ENCODE data around the gene ACCS. TPM values are rescaled to one million over a fixed set of nuclear protein-coding genes. Genes with fewer than 3 reads are reported as not detected.

ACCS gene
- total and polyA plus RNA-seq, 9 of the 15 experiments (the other 6 are each of a cell fraction or from before 2014, with no cell fraction given): 4.2 to 25.9 (median 16.3) TPM

- Histone ChIP-seq H3K27ac (ENCODE audit: extremely low read depth, low read depth, low read length) (no peak overlapping the region), H3K36me3 (ENCODE audit: control insufficient read depth, insufficient read depth, low read length) (no peaks in the 10 kb centered on the region), H4K20me1 (replicated peaks; ENCODE audit: control insufficient read depth, insufficient read depth, low read length) (no peaks in the 10 kb centered on the region), H3K4me3 (no peak overlapping the region), H3K9me1 (ENCODE audit: control insufficient read depth, insufficient read depth, low read length) (no peaks in the 10 kb centered on the region), H2AFZ (ENCODE audit: low read depth, low read length) (no peak overlapping the region), H3K4me2 (ENCODE audit: insufficient read depth, low read length) (no peak overlapping the region), H3K79me2 (ENCODE audit: control insufficient read depth, insufficient read depth, low read length) (no peaks in the 10 kb centered on the region), H3K9ac (ENCODE audit: insufficient read depth in 1 of 2, low read depth in 2 of 2, low read length in 2 of 2) (no peak overlapping the region), H3K4me1 (replicated peaks in 1 of 2; ENCODE audit: control insufficient read depth in 2 of 2, insufficient read depth in 2 of 2, low read length in 2 of 2) (peaks cover 0 to 2% of the 10 kb centered on the region in 2 experiments; a peak in 3 of 5 replicates), H3K9me3 (replicated peaks; ENCODE audit: control insufficient read depth, insufficient read depth, low read depth, low read length) (no peaks in the 10 kb centered on the region), H3K27me3 (ENCODE audit: control insufficient read depth in 2 of 2, insufficient read depth in 2 of 2, low read length in 2 of 2) (peaks cover 15 to 20% of the 10 kb centered on the region in 2 experiments; a peak in 4 of 5 replicates)
- CTCF ChIA-PET (ENCODE audit: low intra/inter-chr PET ratio): no interaction called here
- in situ Hi-C loops (cut with MboI): no loop called here
- no TSS peak for BruUV-seq (replicated peaks)
- TF ChIP-seq FOSL1 (tag; conservative IDR thresholded peaks at IDR 0.05) (0 out of 2 replicates have a peak, but pooled peaks have one; percentile 1), ZBTB8A (IDR thresholded peaks at IDR 0.05; ENCODE audit: partially characterized antibody) (no peak)
- intact Hi-C loops (cut with micrococcal nuclease): no loop called here
- FAIRE-seq: no peak
- POLR2A ChIA-PET: no interaction called here
- no peak for ATAC-seq
- WGBS (ENCODE audit: insufficient coverage, low coverage, missing lambda C conversion rate): 3% methylated on average over 5 of the region's 5 CpGs
- DNase-seq (ENCODE audit: extremely low read depth in 1 of 4, low spot score in 3 of 4): no peak
Observed at GRCh38 chr11:44030996-44031395, 35.1 kb upstream of the ACCS start.

GRCh38 chr11:44031549-44031948 lies 34.5 kb upstream of the ACCS start:
- FAIRE-seq: no peak
- POLR2A ChIA-PET: no interaction called here
- in situ Hi-C loops (cut with MboI): no loop called here

More at GRCh38 chr11:44031549-44031948, 34.5 kb upstream of the ACCS start:
- H3K9ac ChIP-seq (ENCODE audit: insufficient read depth in 1 of 2, low read depth in 2 of 2, low read length in 2 of 2): no peak overlapping the region
- H3K4me2 ChIP-seq (ENCODE audit: insufficient read depth, low read length): no peak overlapping the region
- H2AFZ ChIP-seq (ENCODE audit: low read depth, low read length): no peak overlapping the region
- no peak overlapping the region for H3K4me3 ChIP-seq
- DNase-seq (ENCODE audit: extremely low read depth in 1 of 4, low spot score in 3 of 4) (no peak), ATAC-seq (no peak)
- no peak for TF ChIP-seq MED1 (CRISPR knock-in tag; IDR thresholded peaks at IDR 0.05; ENCODE audit: borderline replicate concordance)
- no peak for TF ChIP-seq ZBTB12 (CRISPR knock-in tag; IDR thresholded peaks at IDR 0.05)
- TF ChIP-seq XRCC5 (IDR thresholded peaks at IDR 0.05; ENCODE audit: low read depth, low read length): no peak
- no peak for TF ChIP-seq EP300 (IDR thresholded peaks at IDR 0.05; ENCODE audit: low read length)
- no peak for TF ChIP-seq PTTG1 (tag; IDR thresholded peaks at IDR 0.05; ENCODE audit: low read depth)
- no peak for TF ChIP-seq SMARCC2 (IDR thresholded peaks at IDR 0.05; ENCODE audit: low read depth)
- TF ChIP-seq KLF10 (CRISPR knock-in tag; IDR thresholded peaks at IDR 0.05): no peak
- no peak for TF ChIP-seq ZNF175 (CRISPR knock-in tag; IDR thresholded peaks at IDR 0.05; ENCODE audit: low read depth)
- no peak for TF ChIP-seq ZNF311 (CRISPR knock-in tag; IDR thresholded peaks at IDR 0.05)
- no peak for TF ChIP-seq ZNF584 (CRISPR knock-in tag; IDR thresholded peaks at IDR 0.05; ENCODE audit: low read depth)
- no peak for TF ChIP-seq CBX1 (IDR thresholded peaks at IDR 0.05; ENCODE audit: low read depth)
- no peak for TF ChIP-seq RBM34 (IDR thresholded peaks at IDR 0.05; ENCODE audit: borderline replicate concordance, insufficient read depth, low read length)
- H3K79me2 ChIP-seq (ENCODE audit: control insufficient read depth, insufficient read depth, low read length): no peaks in the 10 kb centered on the region
- H3K36me3 ChIP-seq (ENCODE audit: control insufficient read depth, insufficient read depth, low read length): no peaks in the 10 kb centered on the region
- H4K20me1 ChIP-seq (replicated peaks; ENCODE audit: control insufficient read depth, insufficient read depth, low read length): no peaks in the 10 kb centered on the region
- intact Hi-C loops (cut with micrococcal nuclease): no loop called here
- peaks cover 0 to 2% of the 10 kb centered on the region in 2 experiments; a peak in 3 of 5 replicates for H3K4me1 ChIP-seq (replicated peaks in 1 of 2; ENCODE audit: control insufficient read depth in 2 of 2, insufficient read depth in 2 of 2, low read length in 2 of 2)
- H3K9me1 ChIP-seq (ENCODE audit: control insufficient read depth, insufficient read depth, low read length): no peaks in the 10 kb centered on the region
- BruUV-seq (replicated peaks): no TSS peak
- 5% methylated on average over 4 of the region's 5 CpGs for whole genome bisulfite sequencing (ENCODE audit: insufficient coverage, low coverage, missing lambda C conversion rate)
- CTCF ChIA-PET (ENCODE audit: low intra/inter-chr PET ratio): no interaction called here
- H3K9me3 ChIP-seq (replicated peaks; ENCODE audit: control insufficient read depth, insufficient read depth, low read depth, low read length): no peaks in the 10 kb centered on the region
- peaks cover 15 to 20% of the 10 kb centered on the region in 2 experiments; a peak in 4 of 5 replicates for H3K27me3 ChIP-seq (ENCODE audit: control insufficient read depth in 2 of 2, insufficient read depth in 2 of 2, low read length in 2 of 2)
- no peak overlapping the region for H3K27ac ChIP-seq (ENCODE audit: extremely low read depth, low read depth, low read length)
